Measurements from ENCODE around the gene PPM1H. TPM values are rescaled to one million over a fixed set of nuclear protein-coding genes. Genes with fewer than 3 reads are reported as not detected.

PPM1H gene
- total RNA-seq, 1 experiment from 2014 or later: 37.1 TPM

- TF ChIP-seq CTCF (IDR thresholded peaks at IDR 0.05): no peak
- TF ChIP-seq NR2C2 (CRISPR knock-in tag; IDR thresholded peaks at IDR 0.05): no peak
Observed at GRCh38 chr12:62865065-62865464, 69.9 kb downstream of the PPM1H start (continued).

- POLR2A ChIA-PET: no interaction called here
- H3K27me3 Mint-ChIP-seq (ENCODE audit: low read depth): no peaks in the 10 kb centered on the region; the same call in 1 of the 2 replicates
- DNase-seq (ENCODE audit: low spot score) (no peak), ATAC-seq (no peak)
- peaks cover 67% of the 10 kb centered on the region for H3K4me1 Mint-ChIP-seq
- CTCF ChIA-PET: no interaction called here
- no peaks in the 10 kb centered on the region for H3K36me3 Mint-ChIP-seq
- H3K27ac Mint-ChIP-seq: no peak overlapping the region
- no peaks in the 10 kb centered on the region for H3K9me3 Mint-ChIP-seq
- no peak overlapping the region for H3K4me3 Mint-ChIP-seq
- TF ChIP-seq ZSCAN18 (CRISPR knock-in tag; IDR thresholded peaks at IDR 0.05) (no peak), SMAD4 (CRISPR knock-in tag; IDR thresholded peaks at IDR 0.05) (no peak), FOXK1 (CRISPR knock-in tag; IDR thresholded peaks at IDR 0.05) (no peak), ZNF138 (CRISPR knock-in tag; conservative IDR thresholded peaks at IDR 0.05) (no peak), ATF3 (CRISPR knock-in tag; conservative IDR thresholded peaks at IDR 0.05) (no peak), MYBL2 (CRISPR knock-in tag; IDR thresholded peaks at IDR 0.05) (no peak), ZNF281 (CRISPR knock-in tag; IDR thresholded peaks at IDR 0.05) (no peak), ZNF416 (CRISPR knock-in tag; IDR thresholded peaks at IDR 0.05) (no peak), HMGA2 (CRISPR knock-in tag; IDR thresholded peaks at IDR 0.05) (no peak), SMAD3 (CRISPR knock-in tag; IDR thresholded peaks at IDR 0.05; ENCODE audit: borderline replicate concordance) (no peak), OVOL2 (CRISPR knock-in tag; IDR thresholded peaks at IDR 0.05; ENCODE audit: borderline replicate concordance) (no peak), CBFB (CRISPR knock-in tag; IDR thresholded peaks at IDR 0.05; ENCODE audit: low read depth) (no peak), ATF2 (CRISPR knock-in tag; IDR thresholded peaks at IDR 0.05; ENCODE audit: borderline replicate concordance, low read depth) (no peak), SOX15 (CRISPR knock-in tag; IDR thresholded peaks at IDR 0.05) (no peak), E2F4 (CRISPR knock-in tag; IDR thresholded peaks at IDR 0.05; ENCODE audit: borderline replicate concordance, low read depth) (no peak)
Observed at GRCh38 chr12:62862259-62862881, 72.6 kb downstream of the PPM1H start.

Data from WTC11 (cell line).